K562 (cell line): ENCODE data around the gene TIMM50. TPM values are rescaled to one million over a fixed set of nuclear protein-coding genes. Genes with fewer than 3 reads are reported as not detected.

Experiments
- ARID4B ChIP-seq: sonication (generic); formaldehyde crosslinking; IDR thresholded peaks from 2 replicates; pipeline ENCODE4 v1.8.0; 2022; ENCODE audit warnings: mild to moderate bottlenecking, missing genetic modification reagents
- JUND ChIP-seq, 2 experiments: IDR thresholded peaks; 2 replicates in 1 of 2; 3 replicates in 1 of 2; pipeline ENCODE4 v1.6.1; 2011; ENCODE audit warnings: borderline replicate concordance in 2 of 2, low read depth in 2 of 2, low read length in 2 of 2, improper control_type of control experiment in 1 of 2, missing biosample characterization in 1 of 2, missing genetic modification characterization in 1 of 2, missing genetic modification reagents in 1 of 2
- NR0B1 ChIP-seq: fragments of 450-650 bp; IDR thresholded peaks from one replicate; pipeline ENCODE4 v1.6.1; 2018; ENCODE audit warnings: mild to moderate bottlenecking, moderate library complexity; ENCODE audit not compliant: partially characterized antibody
- POLR2B ChIP-seq: fragments of 450-650 bp; IDR thresholded peaks from 2 replicates; pipeline ENCODE4 v1.6.1; 2018; ENCODE audit warnings: low read depth; ENCODE audit not compliant: partially characterized antibody
- RAD51 ChIP-seq: fragments of 450-650 bp; IDR thresholded peaks from 2 replicates; pipeline ENCODE4 v1.7.1; 2016; ENCODE audit warnings: low read depth, mild to moderate bottlenecking, borderline replicate concordance
- SETDB1 ChIP-seq: IDR thresholded peaks from one replicate; pipeline ENCODE4 v1.6.1; 2012; ENCODE audit warnings: low read length, control low read depth, inconsistent platforms
- ZNF175 ChIP-seq: fragments of 200-800 bp; sonication (Bioruptor generic); IDR thresholded peaks from 2 replicates; pipeline ENCODE4 v1.6.1; 2016; ENCODE audit warnings: low read depth, mild to moderate bottlenecking, missing genetic modification characterization, missing compliant biosample characterization
- ZNF224 ChIP-seq: sonication (generic); formaldehyde crosslinking; IDR thresholded peaks from 2 replicates; pipeline ENCODE4 v1.8.0; 2022; ENCODE audit warnings: mild to moderate bottlenecking, missing genetic modification reagents
- ZNF398 ChIP-seq: fragments of 250-450 bp; sonication (Bioruptor Pico); IDR thresholded peaks from 2 replicates; pipeline ENCODE4 v1.8.0; 2021; ENCODE audit warnings: moderate library complexity, mild to moderate bottlenecking, inconsistent platforms
- ZNF444 ChIP-seq: fragments of 250-450 bp; sonication (Bioruptor Pico); IDR thresholded peaks from 2 replicates; pipeline ENCODE4 v1.4.0; 2020; ENCODE audit warnings: mild to moderate bottlenecking, moderate library complexity
- ZNF707 ChIP-seq: fragments of 250-450 bp; sonication (Bioruptor Pico); conservative IDR thresholded peaks from 2 replicates; pipeline ENCODE4 v1.8.0; 2022; ENCODE audit warnings: inconsistent platforms, mild to moderate bottlenecking, moderate library complexity
- ZNF76 ChIP-seq: fragments of 250-450 bp; sonication (Bioruptor Pico); IDR thresholded peaks from 2 replicates; pipeline ENCODE4 v1.4.0; 2020; ENCODE audit warnings: mild to moderate bottlenecking, moderate library complexity, borderline replicate concordance
- polyA plus RNA-seq, 8 experiments: library from polyadenylated mRNA; depleted of rRNA in 4 of 8; stranded (reverse) in 5 of 8; unstranded in 3 of 8; fragments of >200 nt; fragmentation: Nextera tagmentation in 2 of 8; fragmentation: Illumina TruSeq in 1 of 8; extraction: Ambion mirVana in 2 of 8; extraction: Trizol in 1 of 8; gene quantifications; 2 replicates each; pipeline versions ENCODE4 v1.2.1 to v1.2.3, GENCODE V29; 2011 to 2014; ENCODE audit warnings: inconsistent platforms in 1 of 8, missing spikeins in 1 of 8
- total RNA-seq, 7 experiments: library from RNA; depleted of rRNA in 6 of 7; stranded (reverse); fragments of >200 nt in 6 of 7; fragmentation: Illumina TruSeq in 2 of 7; extraction: Trizol in 2 of 7; gene quantifications; 2 replicates each; pipeline versions ENCODE4 v1.2.1 to v1.2.3, GENCODE V29; 2011 to 2021; ENCODE audit warnings: low replicate concordance in 1 of 7
- TF ChIP-seq, protein P1 (sequence below): fragments of 450-650 bp; formaldehyde crosslinking; conservative IDR thresholded peaks from 2 replicates; pipeline ENCODE4 v1.4.0; 2022; ENCODE audit warnings: mild to moderate bottlenecking, missing genetic modification characterization
- TF ChIP-seq, protein P2 (sequence below): fragments of 450-650 bp; formaldehyde crosslinking; IDR thresholded peaks from 2 replicates; pipeline ENCODE4 v1.4.0; 2020; ENCODE audit warnings: mild to moderate bottlenecking, moderate library complexity

TIMM50 gene
- total and polyA plus RNA-seq, 9 of the 15 experiments (the other 6 are each of a cell fraction or from before 2014, with no cell fraction given): 28.3 to 221 (median 170) TPM

GRCh38 chr19:39502640-39503417 lies 22.2 kb downstream of the TIMM50 start (continued):
- TF ChIP-seq, protein P1, sequence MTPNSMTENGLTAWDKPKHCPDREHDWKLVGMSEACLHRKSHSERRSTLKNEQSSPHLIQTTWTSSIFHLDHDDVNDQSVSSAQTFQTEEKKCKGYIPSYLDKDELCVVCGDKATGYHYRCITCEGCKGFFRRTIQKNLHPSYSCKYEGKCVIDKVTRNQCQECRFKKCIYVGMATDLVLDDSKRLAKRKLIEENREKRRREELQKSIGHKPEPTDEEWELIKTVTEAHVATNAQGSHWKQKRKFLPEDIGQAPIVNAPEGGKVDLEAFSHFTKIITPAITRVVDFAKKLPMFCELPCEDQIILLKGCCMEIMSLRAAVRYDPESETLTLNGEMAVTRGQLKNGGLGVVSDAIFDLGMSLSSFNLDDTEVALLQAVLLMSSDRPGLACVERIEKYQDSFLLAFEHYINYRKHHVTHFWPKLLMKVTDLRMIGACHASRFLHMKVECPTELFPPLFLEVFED: no peak
- TF ChIP-seq ZNF175 (CRISPR knock-in tag) (0 out of 2 replicates have a peak, but pooled peaks have one; percentile 31), ZNF707 (no peak), POLR2B (no peak), ZNF398 (no peak), JUND (IDR thresholded peaks at IDR 0.05; ENCODE audit: borderline replicate concordance, low read depth, low read length) (no peak; the same call in 1 of the 2 replicates), JUND (tag; IDR thresholded peaks at IDR 0.05; ENCODE audit: borderline replicate concordance, low read depth, low read length) (peak; percentile 31; the same call in 1 of the 3 replicates), ZNF76 (CRISPR knock-in tag) (no peak), SETDB1 (no peak), NR0B1 (no peak), ZNF224 (peak; percentile 97), ARID4B (CRISPR knock-in tag) (peak; percentile 83), RAD51 (no peak), ZNF444 (CRISPR knock-in tag) (no peak)
- TF ChIP-seq, protein P2, sequence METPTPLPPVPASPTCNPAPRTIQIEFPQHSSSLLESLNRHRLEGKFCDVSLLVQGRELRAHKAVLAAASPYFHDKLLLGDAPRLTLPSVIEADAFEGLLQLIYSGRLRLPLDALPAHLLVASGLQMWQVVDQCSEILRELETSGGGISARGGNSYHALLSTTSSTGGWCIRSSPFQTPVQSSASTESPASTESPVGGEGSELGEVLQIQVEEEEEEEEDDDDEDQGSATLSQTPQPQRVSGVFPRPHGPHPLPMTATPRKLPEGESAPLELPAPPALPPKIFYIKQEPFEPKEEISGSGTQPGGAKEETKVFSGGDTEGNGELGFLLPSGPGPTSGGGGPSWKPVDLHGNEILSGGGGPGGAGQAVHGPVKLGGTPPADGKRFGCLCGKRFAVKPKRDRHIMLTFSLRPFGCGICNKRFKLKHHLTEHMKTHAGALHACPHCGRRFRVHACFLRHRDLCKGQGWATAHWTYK: peak; percentile 79
